ENCODE results near the gene GRIN2D.
A peak's percentile ranks its signal among the peaks of the same experiment; 100 is the strongest.

The GRIN2D gene

DNA sequence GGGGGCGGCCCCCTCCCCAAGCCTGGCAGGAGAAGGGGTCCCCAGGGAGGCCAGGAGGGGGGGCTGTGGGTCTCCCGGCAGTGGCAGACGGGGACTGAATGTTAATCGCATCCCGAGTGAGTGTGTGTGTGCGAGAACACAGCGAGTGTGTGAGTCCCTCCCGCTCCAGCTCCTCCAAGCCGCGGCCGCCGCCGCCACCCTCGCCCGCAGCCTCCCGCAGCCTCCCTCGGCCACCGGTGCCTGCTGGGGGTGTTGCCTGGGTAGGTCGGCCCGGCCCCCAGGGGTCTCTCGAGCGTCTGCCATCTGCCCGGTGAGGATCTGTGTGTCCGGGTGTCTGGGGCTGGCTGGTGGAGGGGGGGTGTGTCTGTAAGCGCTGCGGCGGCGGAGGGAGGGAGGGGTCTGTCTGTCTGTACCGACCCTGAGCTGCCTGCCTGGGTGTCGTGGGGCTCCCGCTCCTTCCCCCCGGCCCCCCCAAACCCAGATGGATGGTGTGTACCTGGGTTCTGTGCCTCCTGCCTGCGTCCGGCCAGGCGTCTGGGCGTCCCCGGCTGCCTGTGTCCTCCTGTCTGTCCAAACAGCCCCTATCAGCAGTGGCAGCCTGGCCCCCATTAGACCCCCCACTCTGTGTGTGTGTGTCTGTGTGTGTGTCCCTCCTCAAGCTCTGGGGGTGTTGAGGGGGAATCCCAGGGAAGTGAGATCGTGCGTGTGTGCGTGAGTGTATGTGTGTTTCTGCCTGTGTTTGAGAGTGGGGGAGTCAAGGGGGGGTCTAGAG, at the start of gene GRIN2D:
Gene GRIN2D, plus strand, starts transcription at position 110 of the 772 bp plus-strand sequence. CDS start 4,725 bp downstream, outside the sequence.
- Mint-ChIP-seq H3K27me3 (peaks cover 57% of the 10 kb centered on the region), H3K4me1 (peaks cover 64% of the 10 kb centered on the region), H3K9me3 (no peaks in the 10 kb centered on the region), H3K27ac (peak within 1 kb of the TSS; percentile 96), H3K36me3 (peaks cover 2% of the 10 kb centered on the region), H3K4me3 (peak within 1 kb of the TSS; percentile 49)
- no peak for ATAC-seq

DNA sequence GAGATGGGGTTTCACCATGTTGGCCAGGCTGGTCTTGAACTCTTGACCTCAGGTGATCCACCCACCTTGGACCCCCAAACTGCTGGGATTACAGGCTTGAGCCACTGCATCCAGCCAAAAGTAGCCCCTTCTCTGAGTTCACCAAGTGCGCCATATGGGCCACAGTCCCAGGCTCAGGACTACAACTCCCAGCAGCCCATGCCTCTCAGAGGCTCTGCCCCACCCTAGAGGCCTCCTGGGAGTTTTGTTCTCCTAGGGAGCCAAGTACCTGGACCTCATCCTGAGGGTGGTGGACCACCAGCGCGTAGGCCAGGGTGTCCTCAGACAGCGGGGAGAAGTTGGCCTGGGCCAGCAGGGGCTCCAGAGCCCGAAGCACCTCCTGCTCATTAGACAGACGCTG, 48.6 kb upstream of the GRIN2D start:
- Mint-ChIP-seq H3K9me3 (no peaks in the 10 kb centered on the region), H3K27me3 (no peaks in the 10 kb centered on the region), H3K4me1 (no peaks in the 10 kb centered on the region), H3K4me3 (no peak overlapping the region), H3K27ac (no peak overlapping the region), H3K36me3 (peaks cover 13% of the 10 kb centered on the region)
- ATAC-seq = no peak

DNA sequence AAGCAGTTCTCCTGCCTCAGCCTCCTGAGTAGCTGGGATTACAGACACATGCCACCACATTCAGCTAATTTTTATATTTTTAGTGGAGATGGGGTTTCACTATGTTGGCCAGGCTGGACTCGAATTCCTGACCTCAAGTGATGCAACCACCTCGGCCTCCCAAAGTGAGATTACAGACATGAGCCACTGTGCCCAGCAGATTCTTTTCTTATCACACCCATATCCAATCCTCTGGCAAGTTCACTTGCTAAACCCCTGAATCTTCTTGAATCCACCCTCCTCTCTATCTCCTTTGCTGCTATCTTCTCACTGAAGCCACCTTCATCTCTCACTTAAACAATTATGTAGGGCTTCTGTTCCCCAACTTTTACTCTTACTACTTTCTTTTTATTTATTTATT, 47.3 kb upstream of the GRIN2D start:
- Mint-ChIP-seq H3K4me1 (peaks cover 4% of the 10 kb centered on the region), H3K27ac (no peak overlapping the region), H3K27me3 (no peaks in the 10 kb centered on the region), H3K36me3 (peaks cover 13% of the 10 kb centered on the region), H3K9me3 (no peaks in the 10 kb centered on the region), H3K4me3 (no peak overlapping the region)
- ATAC-seq = no peak

GRCh38 chr19:48348045-48348444, 45.4 kb upstream of the GRIN2D start:
- ATAC-seq = no peak
- H3K27ac Mint-ChIP-seq = no peak overlapping the region
- H3K4me1 Mint-ChIP-seq = peaks cover 11% of the 10 kb centered on the region

GRCh38 chr19:48348737-48349136, 44.7 kb upstream of the GRIN2D start:
- H3K4me1 Mint-ChIP-seq = peaks cover 11% of the 10 kb centered on the region
- H3K4me3 Mint-ChIP-seq = no peak overlapping the region
- H3K27ac Mint-ChIP-seq = no peak overlapping the region
- no peaks in the 10 kb centered on the region for H3K9me3 Mint-ChIP-seq
- H3K36me3 Mint-ChIP-seq = peaks cover 6% of the 10 kb centered on the region
- no peaks in the 10 kb centered on the region for H3K27me3 Mint-ChIP-seq
- no peak for ATAC-seq

More at GRCh38 chr19:48348045-48348444, 45.4 kb upstream of the GRIN2D start:
- H3K9me3 Mint-ChIP-seq = no peaks in the 10 kb centered on the region
- H3K27me3 Mint-ChIP-seq = no peaks in the 10 kb centered on the region
- peaks cover 10% of the 10 kb centered on the region for H3K36me3 Mint-ChIP-seq
- H3K4me3 Mint-ChIP-seq = no peak overlapping the region

DNA sequence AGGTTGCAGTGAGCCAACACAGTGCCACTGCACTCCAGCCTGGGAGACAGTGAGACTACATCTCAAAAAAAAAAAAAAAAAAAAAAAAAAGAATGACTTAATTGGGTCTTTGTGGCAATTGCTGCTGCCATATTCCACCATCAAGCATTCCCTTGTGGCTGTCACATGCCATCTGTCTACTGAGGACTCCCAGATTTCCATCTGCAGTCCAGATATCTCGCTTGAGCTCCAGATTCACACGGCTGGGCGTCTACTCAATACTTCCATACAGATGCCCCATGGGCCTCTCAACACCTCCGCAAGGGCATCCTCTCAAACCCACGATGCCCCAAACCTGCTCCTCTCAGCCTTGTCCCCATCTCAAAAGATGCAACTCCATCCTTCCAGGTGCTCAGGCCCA, 42.6 kb upstream of the GRIN2D start:
- Mint-ChIP-seq H3K36me3 (peaks cover 6% of the 10 kb centered on the region), H3K27ac (no peak overlapping the region)

DNA sequence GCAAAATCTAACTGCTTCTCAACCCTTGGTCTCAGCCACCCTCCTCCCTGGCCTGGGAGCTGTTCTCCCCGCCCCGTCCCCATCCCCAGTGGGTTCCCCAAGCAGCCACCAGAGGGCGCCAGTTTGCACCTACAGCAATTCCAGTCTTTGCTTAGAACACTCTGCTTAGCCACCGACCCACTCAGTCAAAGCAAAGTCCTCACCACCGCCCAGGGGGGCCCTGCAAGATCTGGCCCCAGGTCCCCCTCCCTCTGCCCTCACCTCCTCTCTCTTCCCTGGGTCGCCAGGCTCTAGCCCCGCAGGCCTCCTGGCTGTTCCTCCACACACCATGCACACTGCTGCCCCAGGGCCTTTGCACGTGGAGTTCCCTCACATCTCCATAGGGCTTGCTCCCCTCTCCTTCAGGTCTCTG, 42.1 kb upstream of the GRIN2D start:
- Mint-ChIP-seq H3K9me3 (no peaks in the 10 kb centered on the region), H3K27ac (no peak overlapping the region), H3K27me3 (no peaks in the 10 kb centered on the region), H3K36me3 (peaks cover 6% of the 10 kb centered on the region), H3K4me1 (peaks cover 11% of the 10 kb centered on the region), H3K4me3 (no peak overlapping the region)
- ATAC-seq = peak; percentile 82

More for the DNA sequence above, 42.6 kb upstream of the GRIN2D start:
- H3K4me1 Mint-ChIP-seq = peaks cover 11% of the 10 kb centered on the region
- no peak overlapping the region for H3K4me3 Mint-ChIP-seq
- no peaks in the 10 kb centered on the region for H3K9me3 Mint-ChIP-seq
- H3K27me3 Mint-ChIP-seq = no peaks in the 10 kb centered on the region
- ATAC-seq = no peak

DNA sequence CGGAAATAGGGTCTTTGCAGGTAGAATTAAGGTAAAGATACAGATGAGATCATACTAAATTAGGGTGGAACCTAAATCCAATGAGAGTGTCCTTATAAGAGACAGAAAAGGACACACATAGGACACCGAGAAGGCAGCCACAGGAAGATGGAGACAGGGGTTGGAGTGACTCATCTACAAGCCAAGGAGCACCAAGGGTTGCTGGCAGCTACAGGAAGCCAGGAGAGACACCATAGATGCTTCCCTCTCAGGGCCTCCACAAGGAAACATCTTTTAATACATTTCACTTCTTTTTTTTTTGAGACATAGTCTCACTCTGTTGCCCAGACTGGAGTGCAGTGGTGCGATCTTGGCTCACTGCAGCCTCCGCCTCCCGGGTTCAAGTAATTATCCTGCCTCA, 39.8 kb upstream of the GRIN2D start:
- peaks cover 11% of the 10 kb centered on the region for H3K4me1 Mint-ChIP-seq
- no peak overlapping the region for H3K4me3 Mint-ChIP-seq
- H3K9me3 Mint-ChIP-seq = no peaks in the 10 kb centered on the region
- no peaks in the 10 kb centered on the region for H3K27me3 Mint-ChIP-seq
- H3K36me3 Mint-ChIP-seq = no peaks in the 10 kb centered on the region
- no peak for ATAC-seq
- H3K27ac Mint-ChIP-seq = no peak overlapping the region

GRCh38 chr19:48354332-48354992, 39.0 kb upstream of the GRIN2D start:
- no peak overlapping the region for H3K4me3 Mint-ChIP-seq
- no peak for ATAC-seq
- peaks cover 11% of the 10 kb centered on the region for H3K4me1 Mint-ChIP-seq
- no peaks in the 10 kb centered on the region for H3K27me3 Mint-ChIP-seq
- peaks cover 6% of the 10 kb centered on the region for H3K36me3 Mint-ChIP-seq
- no peak overlapping the region for H3K27ac Mint-ChIP-seq
- H3K9me3 Mint-ChIP-seq = no peaks in the 10 kb centered on the region

GRCh38 chr19:48355365-48355954, 38.0 kb upstream of the GRIN2D start:
- no peaks in the 10 kb centered on the region for H3K27me3 Mint-ChIP-seq
- no peak overlapping the region for H3K4me3 Mint-ChIP-seq
- H3K4me1 Mint-ChIP-seq = peaks cover 11% of the 10 kb centered on the region
- H3K36me3 Mint-ChIP-seq = peaks cover 11% of the 10 kb centered on the region
- no peak for ATAC-seq
- no peaks in the 10 kb centered on the region for H3K9me3 Mint-ChIP-seq
- no peak overlapping the region for H3K27ac Mint-ChIP-seq

DNA sequence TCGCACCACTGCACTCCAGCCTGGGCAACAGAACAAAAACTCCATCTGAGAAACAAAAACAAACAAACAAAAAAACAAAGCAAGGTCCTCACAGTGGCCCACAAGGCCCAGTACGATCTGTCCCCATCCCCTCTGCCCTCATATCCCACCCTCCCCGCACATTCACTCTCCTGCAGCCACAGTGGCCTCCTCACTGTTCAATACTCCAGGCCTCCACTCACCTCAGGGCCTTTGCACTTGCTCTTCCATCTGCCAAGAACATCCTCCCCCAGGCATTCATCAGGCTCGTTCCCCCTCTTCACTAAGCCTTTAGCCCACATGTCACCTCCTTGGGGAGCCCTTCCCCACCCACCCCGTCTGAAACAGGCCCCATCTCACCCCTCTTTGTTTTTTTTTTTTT, 34.3 kb upstream of the GRIN2D start:
- ATAC-seq = no peak
- no peaks in the 10 kb centered on the region for H3K9me3 Mint-ChIP-seq
- no peak overlapping the region for H3K4me3 Mint-ChIP-seq

DNA sequence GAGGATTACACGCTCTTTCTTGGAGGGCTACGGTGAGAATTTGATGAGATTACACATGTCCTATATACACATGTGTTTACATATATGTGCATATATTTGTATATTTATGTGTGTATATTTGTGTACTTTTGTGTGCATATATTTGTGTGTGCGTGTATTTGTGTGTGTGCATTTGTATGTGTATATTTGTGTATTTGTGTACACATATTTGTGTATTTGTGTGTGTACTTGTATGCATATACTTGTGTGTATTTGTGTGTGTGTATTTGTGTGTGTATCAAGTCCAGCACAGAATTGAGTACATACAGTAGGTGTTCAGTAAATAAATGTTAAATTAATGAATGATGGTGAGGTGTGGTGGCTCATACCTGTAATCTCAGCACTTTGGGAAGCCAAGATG, 31.6 kb upstream of the GRIN2D start:
- ATAC-seq = no peak
- no peaks in the 10 kb centered on the region for H3K9me3 Mint-ChIP-seq
- H3K4me3 Mint-ChIP-seq = no peak overlapping the region
- H3K27me3 Mint-ChIP-seq = no peaks in the 10 kb centered on the region
- H3K4me1 Mint-ChIP-seq = peaks cover 21% of the 10 kb centered on the region
- H3K36me3 Mint-ChIP-seq = peaks cover 11% of the 10 kb centered on the region
- H3K27ac Mint-ChIP-seq = no peak overlapping the region

More for the DNA sequence above, 34.3 kb upstream of the GRIN2D start:
- Mint-ChIP-seq H3K36me3 (peaks cover 11% of the 10 kb centered on the region), H3K27ac (no peak overlapping the region), H3K4me1 (peaks cover 11% of the 10 kb centered on the region), H3K27me3 (no peaks in the 10 kb centered on the region)

DNA sequence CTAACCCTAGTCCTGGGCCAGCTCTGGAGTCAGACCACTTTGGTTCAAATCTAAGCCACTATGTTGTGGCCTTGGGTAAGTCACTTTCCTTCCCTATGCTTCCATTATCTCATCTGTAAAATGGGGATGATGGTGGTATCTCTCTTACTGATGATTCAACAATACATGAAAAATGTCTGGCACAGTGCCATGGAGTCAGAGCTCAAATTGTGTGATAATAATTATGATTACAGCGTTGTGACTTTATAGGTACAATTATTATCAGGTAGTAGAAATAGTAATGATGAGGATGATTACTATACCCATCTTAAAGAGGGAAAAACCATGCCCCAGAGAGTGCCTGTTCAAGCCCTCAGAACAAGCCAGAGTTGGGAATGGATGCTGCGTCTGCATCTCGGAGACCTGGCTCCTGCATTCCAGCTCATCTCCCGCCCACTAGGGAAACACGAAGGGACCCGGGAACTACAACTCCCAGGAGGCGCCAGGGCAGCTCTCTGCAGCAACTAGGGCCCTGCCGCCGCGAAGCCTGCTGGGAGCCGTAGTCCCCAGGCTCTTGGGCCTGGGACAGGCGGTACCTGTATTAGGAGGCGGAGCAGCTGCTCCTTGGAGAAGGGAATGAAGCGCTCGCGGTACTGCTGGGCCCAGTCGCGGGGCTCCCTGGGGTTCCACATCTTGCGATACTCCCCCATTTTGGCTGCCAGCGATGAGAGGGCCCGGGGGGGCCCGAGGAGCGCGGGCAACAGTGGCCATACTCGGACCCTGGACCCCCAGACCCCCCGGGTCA, 30.6 kb upstream of the GRIN2D start:
- Mint-ChIP-seq H3K27ac (peak overlapping the region; percentile 85), H3K4me1 (peaks cover 21% of the 10 kb centered on the region), H3K27me3 (no peaks in the 10 kb centered on the region), H3K9me3 (no peaks in the 10 kb centered on the region), H3K4me3 (peak overlapping the region; percentile 73), H3K36me3 (peaks cover 11% of the 10 kb centered on the region)
- peak; percentile 82 for ATAC-seq

DNA sequence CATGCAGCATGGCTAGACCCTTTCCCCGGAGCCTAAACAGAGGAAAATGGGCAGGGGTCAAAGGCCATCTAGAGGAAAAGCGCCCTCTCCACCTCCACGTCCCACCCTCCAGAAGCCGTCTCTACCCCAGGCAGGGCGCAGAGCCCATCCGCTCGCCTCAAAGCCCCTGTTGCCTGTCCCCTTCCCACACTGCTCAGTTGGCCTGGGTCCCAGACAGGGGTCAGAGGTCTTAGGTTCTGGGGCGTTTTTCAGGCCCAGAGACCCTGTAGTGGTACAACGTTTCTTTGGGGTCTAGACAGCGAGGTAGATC, 30.0 kb upstream of the GRIN2D start:
- peaks cover 11% of the 10 kb centered on the region for H3K36me3 Mint-ChIP-seq
- H3K9me3 Mint-ChIP-seq = no peaks in the 10 kb centered on the region
- peak; percentile 25 for ATAC-seq
- peak overlapping the region; percentile 73 for H3K4me3 Mint-ChIP-seq
- no peaks in the 10 kb centered on the region for H3K27me3 Mint-ChIP-seq
- peak overlapping the region; percentile 85 for H3K27ac Mint-ChIP-seq
- H3K4me1 Mint-ChIP-seq = peaks cover 21% of the 10 kb centered on the region

Data from stimulated activated memory B cell treated with anti-CD40 and anti-IgM and Interleukin-4, amounts not matched to agents 10 μg/mL and 1 μg/mL and 100 μg/mL, for 72 hours (primary cell).